Stimulated activated CD8-positive, alpha-beta memory T cell treated with anti-CD3 and anti-CD28 coated beads, Interleukin-7, amount 100 ng/mL, for 4 hours (primary cell): Measurements from ENCODE around the gene SIRT6.
"Not testable (repeated sequence)": the region's sequence is repeated elsewhere in the genome, so short reads cannot be mapped to it uniquely, and the experiment has no call there.

Source experiments
- DNase-seq, 2 donors: peaks; one replicate each; pipeline ENCODE4 v3.0.0-alpha.2; 2020; ENCODE audit warnings: low read depth in 2 of 2

The SIRT6 gene

GRCh38 chr19:4182084-4182810 lies at the start of gene SIRT6, which contains the start of gene ANKRD24:
Gene SIRT6 (minus strand): TSS chr19:4182563. CDS start chr19:4182539, 24 bp downstream.
Gene ANKRD24 (plus strand): TSS chr19:4182689. CDS start chr19:4186426, 3,737 bp downstream.
- DNase-seq: peak; percentile 93 to 97

DNA sequence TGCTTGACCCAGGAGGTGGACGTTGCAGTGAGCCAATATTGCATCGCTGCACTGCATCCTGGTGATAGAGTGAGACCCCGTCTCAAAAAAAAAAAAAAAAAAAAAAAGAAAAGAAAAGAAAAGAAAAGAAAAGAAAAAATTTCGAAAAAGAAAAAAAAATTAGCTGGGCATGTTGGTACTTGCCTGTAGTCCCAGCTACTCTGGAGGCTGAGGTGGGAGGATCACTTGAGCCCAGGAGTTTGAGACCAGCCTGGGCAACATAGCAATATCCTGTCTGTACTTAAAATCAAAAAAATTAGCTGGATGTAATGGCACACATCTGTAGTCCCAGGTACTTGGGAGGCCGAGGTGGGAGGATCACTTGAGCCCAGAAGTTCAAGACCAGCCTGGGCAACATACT lies 49.8 kb upstream of the SIRT6 start:
- DNase-seq: not testable (repeated sequence)

DNA sequence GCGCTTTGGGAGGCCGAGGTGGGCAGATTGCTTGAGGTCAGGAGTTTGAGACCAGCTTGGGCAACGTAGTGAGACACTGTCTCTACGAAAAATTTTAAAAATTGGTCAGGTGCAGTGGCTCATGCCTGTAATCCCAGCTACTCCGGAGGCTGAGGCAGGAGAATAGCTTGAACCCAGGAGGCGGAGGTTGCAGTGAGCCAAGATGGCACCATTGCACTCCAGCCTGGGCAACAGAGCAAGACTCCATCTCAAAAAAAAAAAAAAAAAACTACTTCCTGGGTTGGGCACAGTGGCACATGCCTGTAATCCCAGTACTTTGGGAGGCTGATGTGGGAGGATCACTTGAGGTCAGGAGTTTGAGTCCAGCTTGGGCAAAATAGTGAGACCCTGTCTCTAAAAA lies 49.2 kb upstream of the SIRT6 start:
- DNase-seq: not testable (repeated sequence)

- not testable (repeated sequence) for DNase-seq
These were observed 47.9 kb upstream of the SIRT6 start for GRCh38 chr19:4230237-4230636.

DNA sequence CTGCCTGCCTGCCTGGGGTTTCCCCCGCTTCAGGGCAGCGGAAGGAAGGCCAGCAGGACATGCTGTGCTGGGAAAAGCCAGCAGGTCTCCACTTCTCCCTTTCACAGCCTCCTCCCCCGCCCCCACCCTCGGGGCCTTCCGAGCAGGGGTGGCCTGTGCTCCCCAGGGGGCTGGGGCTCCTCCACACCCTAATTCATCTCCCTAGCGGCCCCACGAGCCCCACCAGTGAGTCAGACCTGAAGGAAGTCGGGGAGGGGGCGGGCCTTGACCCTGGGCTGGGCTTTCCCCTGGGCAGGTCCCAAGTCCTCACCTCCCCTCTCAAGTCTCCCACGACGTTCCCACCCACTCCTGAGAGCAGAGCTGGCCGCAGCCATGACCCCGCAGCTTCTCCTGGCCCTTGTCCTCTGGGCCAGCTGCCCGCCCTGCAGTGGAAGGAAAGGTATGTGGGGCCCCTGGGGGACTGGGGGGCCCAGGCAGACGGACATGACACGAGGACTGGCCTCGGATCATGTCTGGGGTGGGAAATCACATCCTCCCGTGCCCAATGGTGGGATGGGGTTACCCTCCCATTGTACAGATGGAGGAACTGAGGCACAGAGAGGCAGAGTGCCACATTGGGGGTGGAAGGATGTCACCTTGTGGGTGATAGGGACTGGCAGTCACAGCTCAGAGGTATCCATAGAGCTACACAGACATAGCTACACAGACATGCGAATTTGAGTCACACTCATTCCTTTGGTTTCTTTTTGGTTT lies 47.0 kb upstream of the SIRT6 start, which contains the start of gene EBI3:
Gene EBI3 (plus strand): TSS at position 345 of the 753 bp plus-strand sequence. CDS start 28 bp downstream, at position 373.
- peak in 1 of 2 donors; percentile 26 for DNase-seq

GRCh38 chr19:4228765-4229178 lies 46.4 kb upstream of the SIRT6 start:
- DNase-seq: no peak

GRCh38 chr19:4227771-4228170 lies 45.4 kb upstream of the SIRT6 start:
- no peak for DNase-seq

- DNase-seq: no peak
These were observed 43.5 kb upstream of the SIRT6 start for GRCh38 chr19:4225885-4226284.

DNA sequence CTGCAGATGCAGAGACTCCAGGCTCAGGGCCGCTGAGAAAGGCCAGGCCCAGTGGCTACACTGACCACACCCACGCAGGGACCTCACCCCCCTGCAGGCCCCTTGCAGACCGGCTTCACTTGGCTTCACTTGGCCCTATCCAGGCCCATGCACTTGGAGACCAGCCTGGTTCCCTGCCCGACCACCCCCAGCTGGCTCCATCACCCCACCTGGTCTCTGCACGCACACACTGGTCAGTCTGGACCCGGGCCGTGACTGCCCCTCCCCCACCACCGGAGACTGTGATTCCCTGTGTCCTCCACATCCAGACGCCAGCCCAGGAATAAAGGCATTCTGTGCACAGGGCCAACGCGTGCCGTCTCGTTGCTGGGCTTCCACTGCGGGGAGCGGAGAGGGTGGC lies 42.1 kb upstream of the SIRT6 start:
- no peak for DNase-seq

DNA sequence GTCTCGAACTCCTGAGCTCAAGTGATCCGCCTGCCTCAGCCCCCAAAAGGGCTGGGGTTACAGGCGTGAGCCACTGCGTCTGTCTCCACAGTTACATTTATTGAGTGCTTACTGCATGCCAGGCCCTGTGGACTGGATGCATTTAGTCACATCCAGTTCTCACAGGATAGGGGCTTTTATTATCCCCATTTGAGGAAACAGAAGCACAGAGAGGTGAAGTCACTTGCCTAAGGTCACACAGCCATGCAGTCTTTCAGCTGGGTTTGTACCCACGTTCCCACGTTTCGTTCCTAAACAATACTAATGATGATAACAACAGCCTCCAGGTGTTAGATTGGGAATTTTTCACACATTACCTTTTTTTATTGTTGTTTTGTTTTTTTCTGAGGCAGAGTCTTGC lies 37.8 kb upstream of the SIRT6 start:
- no peak for DNase-seq

GRCh38 chr19:4218523-4218922 lies 36.2 kb upstream of the SIRT6 start:
- not testable (repeated sequence) for DNase-seq

DNA sequence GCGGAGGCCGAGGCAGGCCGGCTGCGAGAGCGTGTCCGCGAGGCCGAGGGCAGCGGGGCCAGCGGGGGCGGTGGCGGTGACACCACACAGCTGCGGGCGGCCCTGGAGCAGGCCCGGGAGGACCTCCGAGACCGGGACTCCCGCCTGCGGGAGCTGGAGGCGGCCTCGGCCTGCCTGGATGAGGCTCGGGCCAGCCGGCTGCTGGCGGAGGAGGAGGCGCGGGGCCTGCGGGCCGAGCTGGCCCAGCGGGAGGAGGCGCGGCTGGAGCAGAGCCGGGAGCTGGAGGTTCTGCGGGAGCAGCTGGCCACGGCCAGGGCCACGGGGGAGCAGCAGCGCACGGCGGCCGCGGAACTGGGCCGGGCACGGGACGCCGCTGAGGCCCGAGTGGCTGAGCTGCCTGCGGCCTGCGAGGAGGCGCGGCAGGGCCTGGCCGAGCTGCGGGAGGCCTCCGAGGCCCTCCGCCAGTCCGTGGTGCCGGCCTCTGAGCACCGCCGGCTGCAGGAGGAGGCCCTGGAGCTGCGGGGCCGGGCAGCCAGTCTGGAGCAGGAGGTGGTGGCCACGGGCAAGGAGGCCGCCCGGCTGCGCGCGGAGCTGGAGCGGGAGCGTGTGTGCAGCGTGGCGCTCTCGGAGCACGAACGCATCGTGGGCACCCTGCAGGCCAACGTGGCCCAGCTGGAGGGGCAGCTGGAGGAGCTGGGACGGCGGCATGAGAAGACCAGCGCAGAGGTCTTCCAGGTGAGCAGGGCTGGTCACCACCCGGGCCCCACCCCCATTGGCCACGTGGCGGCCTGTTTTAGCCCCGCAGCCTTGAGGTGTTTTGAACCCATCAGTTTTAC lies 35.3 kb upstream of the SIRT6 start:
- DNase-seq: no peak

GRCh38 chr19:4216846-4217245 lies 34.5 kb upstream of the SIRT6 start:
- DNase-seq: no peak

DNA sequence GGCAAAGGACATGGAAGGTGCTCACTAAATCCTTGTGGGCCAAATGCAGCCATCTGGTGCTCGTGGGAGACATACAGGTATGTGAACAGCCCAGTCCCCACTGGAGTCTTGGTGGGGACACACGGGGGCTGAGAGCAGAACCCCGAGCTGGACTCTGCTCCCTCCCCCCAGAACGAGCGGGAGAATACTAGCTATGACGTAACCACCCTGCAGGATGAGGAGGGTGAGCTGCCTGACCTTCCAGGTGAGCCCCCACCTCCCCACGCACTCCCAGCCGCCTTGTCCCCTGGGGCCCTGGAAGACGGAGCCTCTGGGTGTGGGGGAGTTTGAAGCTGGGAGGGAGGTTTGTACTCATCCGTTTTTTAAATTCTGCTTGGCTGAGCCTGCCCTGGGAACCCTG lies 33.4 kb upstream of the SIRT6 start:
- no peak for DNase-seq

DNA sequence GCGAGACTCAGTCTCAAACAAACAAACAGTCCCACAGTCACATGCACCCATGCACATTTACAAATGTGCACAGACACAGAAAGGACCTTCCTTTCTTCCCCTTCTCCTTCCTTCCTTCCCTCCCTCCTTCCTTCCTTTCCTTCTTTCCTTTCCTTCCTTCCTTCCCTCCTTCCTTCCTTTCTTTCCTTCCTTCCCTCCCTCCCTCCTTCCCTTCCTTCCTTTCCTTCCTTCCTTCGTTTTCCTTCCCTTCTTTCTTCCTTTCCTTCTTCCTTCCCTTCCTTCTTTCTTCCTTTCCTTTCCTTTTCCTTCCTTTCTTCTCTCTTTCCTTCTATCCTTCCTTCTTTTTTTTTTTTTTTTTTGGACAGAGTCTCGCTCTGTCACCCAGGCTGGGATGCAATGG lies 30.8 kb upstream of the SIRT6 start:
- no peak for DNase-seq

DNA sequence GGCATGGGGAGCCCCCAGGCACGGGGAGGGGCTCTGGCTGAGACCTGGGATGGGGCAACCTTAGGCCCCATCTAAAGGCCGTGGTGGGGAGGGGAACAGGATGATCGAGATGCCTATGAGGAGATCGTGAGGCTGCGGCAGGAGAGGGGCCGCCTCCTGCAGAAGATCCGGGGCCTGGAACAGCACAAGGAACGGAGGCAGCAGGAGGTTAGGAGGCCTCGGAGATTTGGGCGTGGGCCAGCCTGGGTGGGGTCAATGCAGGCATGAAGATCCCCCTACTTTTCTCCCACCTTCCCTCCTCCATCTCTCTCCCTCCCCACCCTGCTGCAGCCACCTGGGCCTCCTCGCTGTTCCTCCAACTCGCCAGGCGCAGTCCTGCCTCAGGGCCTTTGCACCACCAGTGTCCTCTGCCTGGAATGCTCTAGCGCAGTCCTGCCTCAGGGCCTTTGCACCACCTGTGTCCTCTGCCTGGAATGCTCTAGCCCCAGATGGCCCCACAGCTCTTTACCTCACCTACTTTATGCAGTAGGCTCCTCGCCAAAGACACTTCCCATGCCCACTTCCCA lies 27.9 kb upstream of the SIRT6 start:
- no peak for DNase-seq

GRCh38 chr19:4208385-4209094 lies 26.2 kb upstream of the SIRT6 start:
- no peak for DNase-seq

GRCh38 chr19:4206818-4207484 lies 24.6 kb upstream of the SIRT6 start:
- no peak for DNase-seq

DNA sequence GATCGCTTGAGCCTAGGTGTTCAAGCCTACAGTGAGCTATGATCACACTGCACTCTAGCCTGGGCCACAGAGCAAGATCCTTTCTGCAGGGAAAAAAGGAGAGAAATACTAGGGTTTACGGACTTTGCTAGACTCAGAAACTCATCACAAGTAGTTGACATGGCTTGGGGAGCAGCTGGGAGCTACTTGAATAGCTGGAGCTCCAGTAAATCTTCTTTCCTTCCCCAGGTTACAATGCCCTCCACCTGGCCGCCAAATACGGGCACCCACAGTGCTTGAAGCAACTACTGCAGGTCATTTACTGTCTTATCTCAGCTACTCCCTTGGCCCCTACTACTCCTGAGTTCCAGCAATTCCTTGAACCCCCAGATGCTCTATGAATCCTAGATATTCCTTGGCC lies 19.4 kb upstream of the SIRT6 start:
- no peak for DNase-seq

DNA sequence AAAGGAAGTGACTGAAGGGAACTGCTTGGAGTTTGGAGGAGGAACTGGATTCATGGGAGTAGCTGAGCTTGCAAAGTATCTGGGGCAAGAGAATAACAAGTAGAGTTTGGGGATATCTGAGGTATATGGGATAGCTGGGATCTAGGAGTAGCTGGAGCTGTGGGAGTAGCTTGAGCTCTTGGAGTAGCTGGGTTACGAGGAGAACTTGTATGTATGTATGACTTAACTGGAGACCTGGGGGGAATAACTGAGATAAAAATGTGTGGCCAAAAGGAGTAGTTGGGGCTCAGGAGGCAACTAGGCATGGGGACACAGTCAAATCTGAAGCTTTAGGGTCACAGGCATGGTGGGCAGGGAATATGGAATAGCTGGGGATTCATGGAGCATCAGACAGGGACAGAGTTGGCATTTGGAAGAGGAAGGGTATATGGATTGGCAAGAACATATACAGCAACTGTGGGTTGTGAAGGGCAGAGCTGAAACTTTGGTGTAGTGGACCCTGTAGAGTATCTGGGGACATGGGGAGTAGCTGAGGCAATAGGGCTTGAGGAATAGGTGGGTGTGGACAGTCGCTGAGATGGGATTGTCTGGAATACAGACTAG lies 18.7 kb upstream of the SIRT6 start:
- no peak for DNase-seq
